Erythroblast (primary cell): ENCODE measurements around the gene EIF3K.
"Not testable (repeated sequence)": the region's sequence is repeated elsewhere in the genome, so short reads cannot be mapped to it uniquely, and the experiment has no call there.

Experiments
- GATA1 ChIP-seq: IDR thresholded peaks from 2 replicates; pipeline ENCODE4 v1.6.1; 2011; ENCODE audit warnings: low read depth, mild to moderate bottlenecking, control low read depth, low read length, moderate library complexity
- POLR2A ChIP-seq: IDR thresholded peaks from 2 replicates; pipeline ENCODE4 v1.6.1; 2011; ENCODE audit warnings: mild to moderate bottlenecking, low read length

DNA sequence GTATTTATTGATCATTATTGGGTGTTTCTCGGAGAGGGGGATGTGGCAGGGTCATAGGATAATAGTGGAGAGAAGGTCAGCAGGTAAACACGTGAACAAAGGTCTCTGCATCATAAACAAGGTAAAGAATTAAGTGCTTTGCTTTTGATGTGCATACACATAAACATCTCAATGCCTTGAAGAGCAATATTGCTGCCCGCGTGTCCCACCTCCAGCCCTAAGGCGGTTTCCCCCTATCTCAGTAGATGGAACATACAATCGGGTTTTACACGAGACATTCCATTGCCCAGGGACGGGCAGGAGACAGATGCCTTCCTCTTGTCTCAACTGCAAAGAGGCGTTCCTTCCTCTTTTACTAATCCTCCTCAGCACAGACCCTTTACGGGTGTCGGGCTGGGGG lies 12.3 kb downstream of the EIF3K start:
- TF ChIP-seq POLR2A, GATA1: not testable (repeated sequence)
